ENCODE results near the gene EN2. TPM values are rescaled to one million over a fixed set of nuclear protein-coding genes. Genes with fewer than 3 reads are reported as not detected.

The EN2 gene
- total RNA-seq, 1 donor from 2014 or later = 3.4 TPM

GRCh38 chr7:155450970-155451801, 6.7 kb upstream of the EN2 start:
- TF ChIP-seq, protein P1, sequence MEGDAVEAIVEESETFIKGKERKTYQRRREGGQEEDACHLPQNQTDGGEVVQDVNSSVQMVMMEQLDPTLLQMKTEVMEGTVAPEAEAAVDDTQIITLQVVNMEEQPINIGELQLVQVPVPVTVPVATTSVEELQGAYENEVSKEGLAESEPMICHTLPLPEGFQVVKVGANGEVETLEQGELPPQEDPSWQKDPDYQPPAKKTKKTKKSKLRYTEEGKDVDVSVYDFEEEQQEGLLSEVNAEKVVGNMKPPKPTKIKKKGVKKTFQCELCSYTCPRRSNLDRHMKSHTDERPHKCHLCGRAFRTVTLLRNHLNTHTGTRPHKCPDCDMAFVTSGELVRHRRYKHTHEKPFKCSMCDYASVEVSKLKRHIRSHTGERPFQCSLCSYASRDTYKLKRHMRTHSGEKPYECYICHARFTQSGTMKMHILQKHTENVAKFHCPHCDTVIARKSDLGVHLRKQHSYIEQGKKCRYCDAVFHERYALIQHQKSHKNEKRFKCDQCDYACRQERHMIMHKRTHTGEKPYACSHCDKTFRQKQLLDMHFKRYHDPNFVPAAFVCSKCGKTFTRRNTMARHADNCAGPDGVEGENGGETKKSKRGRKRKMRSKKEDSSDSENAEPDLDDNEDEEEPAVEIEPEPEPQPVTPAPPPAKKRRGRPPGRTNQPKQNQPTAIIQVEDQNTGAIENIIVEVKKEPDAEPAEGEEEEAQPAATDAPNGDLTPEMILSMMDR (IDR thresholded peaks at IDR 0.05) = no peak
- Mint-ChIP-seq H3K27me3 (ENCODE audit: unreplicated experiment) (peaks cover 77% of the 10 kb centered on the region), H3K9me3 (ENCODE audit: unreplicated experiment) (no peaks in the 10 kb centered on the region), H3K36me3 (ENCODE audit: unreplicated experiment) (no peaks in the 10 kb centered on the region), H3K4me1 (ENCODE audit: unreplicated experiment) (peaks cover 18% of the 10 kb centered on the region), H3K4me3 (ENCODE audit: unreplicated experiment) (no peak overlapping the region), H3K27ac (ENCODE audit: unreplicated experiment) (no peak overlapping the region)
- DNase-seq (ENCODE audit: extremely low spot score, unreplicated experiment) = no peak

GRCh38 chr7:155451840-155452239, 6.1 kb upstream of the EN2 start:
- no peak overlapping the region for H3K27ac Mint-ChIP-seq (ENCODE audit: unreplicated experiment)
- H3K9me3 Mint-ChIP-seq (ENCODE audit: unreplicated experiment) = no peaks in the 10 kb centered on the region
- H3K4me3 Mint-ChIP-seq (ENCODE audit: unreplicated experiment) = no peak overlapping the region
- peaks cover 24% of the 10 kb centered on the region for H3K4me1 Mint-ChIP-seq (ENCODE audit: unreplicated experiment)
- peaks cover 79% of the 10 kb centered on the region for H3K27me3 Mint-ChIP-seq (ENCODE audit: unreplicated experiment)
- DNase-seq (ENCODE audit: extremely low spot score, unreplicated experiment) = no peak
- no peaks in the 10 kb centered on the region for H3K36me3 Mint-ChIP-seq (ENCODE audit: unreplicated experiment)
- TF ChIP-seq, protein P1 (IDR thresholded peaks at IDR 0.05) = no peak

- H3K9me3 Mint-ChIP-seq (ENCODE audit: unreplicated experiment) = no peaks in the 10 kb centered on the region
Measured at GRCh38 chr7:155452505-155453295, 5.2 kb upstream of the EN2 start.

DNA sequence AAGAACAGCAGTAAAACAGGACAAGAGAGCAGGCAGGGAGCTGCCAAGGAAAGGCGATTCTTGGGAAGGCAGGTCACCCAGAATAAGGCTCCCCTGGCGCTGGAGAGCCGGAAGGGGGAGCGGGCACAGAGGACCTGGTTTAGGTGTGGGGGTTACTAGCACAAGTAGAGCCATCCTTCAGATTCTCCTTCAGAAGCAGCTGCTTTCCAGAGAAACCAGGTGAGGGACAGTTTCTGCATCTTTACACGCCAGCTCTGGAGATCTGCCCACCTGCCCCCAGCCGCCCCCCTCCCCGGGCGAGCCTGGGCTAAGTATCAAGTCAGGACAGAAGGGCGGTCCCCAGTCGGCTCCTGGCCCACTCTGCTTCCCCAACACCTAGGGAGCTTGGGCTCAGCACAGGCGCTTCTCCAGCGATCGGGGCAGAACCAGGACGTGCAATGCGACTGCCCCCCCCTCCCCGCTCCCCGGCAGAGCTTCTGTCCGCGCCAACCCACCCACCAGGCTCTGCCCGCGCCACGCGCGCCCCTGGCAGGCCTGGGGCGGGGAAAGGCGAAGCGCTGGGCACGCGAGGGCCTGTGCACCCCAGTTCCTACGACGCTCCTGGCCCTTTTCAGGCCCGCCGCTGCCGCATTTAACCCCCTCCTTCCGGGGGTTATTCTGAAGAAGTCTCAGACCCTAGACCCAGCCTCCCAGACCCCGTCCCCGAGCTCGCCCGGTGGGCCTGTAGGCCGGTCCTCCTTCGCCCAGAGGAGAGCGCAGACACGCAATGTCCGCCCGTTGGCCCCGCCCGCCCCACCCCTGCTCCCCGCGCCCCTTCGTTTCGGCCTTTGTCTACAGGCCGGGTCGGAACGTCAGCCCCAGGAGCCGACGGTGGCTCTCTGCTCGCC, 4.4 kb upstream of the EN2 start:
- Mint-ChIP-seq H3K27ac (ENCODE audit: unreplicated experiment) (no peak overlapping the region), H3K27me3 (ENCODE audit: unreplicated experiment) (peaks cover 62% of the 10 kb centered on the region), H3K9me3 (ENCODE audit: unreplicated experiment) (no peaks in the 10 kb centered on the region), H3K36me3 (ENCODE audit: unreplicated experiment) (no peaks in the 10 kb centered on the region), H3K4me1 (ENCODE audit: unreplicated experiment) (peaks cover 18% of the 10 kb centered on the region), H3K4me3 (ENCODE audit: unreplicated experiment) (no peak overlapping the region)
- TF ChIP-seq, protein P1 (IDR thresholded peaks at IDR 0.05) = no peak
- no peak for DNase-seq (ENCODE audit: extremely low spot score, unreplicated experiment)

More at GRCh38 chr7:155452505-155453295, 5.2 kb upstream of the EN2 start:
- no peaks in the 10 kb centered on the region for H3K36me3 Mint-ChIP-seq (ENCODE audit: unreplicated experiment)
- peaks cover 70% of the 10 kb centered on the region for H3K27me3 Mint-ChIP-seq (ENCODE audit: unreplicated experiment)
- H3K4me3 Mint-ChIP-seq (ENCODE audit: unreplicated experiment) = no peak overlapping the region
- H3K4me1 Mint-ChIP-seq (ENCODE audit: unreplicated experiment) = peaks cover 24% of the 10 kb centered on the region
- no peak overlapping the region for H3K27ac Mint-ChIP-seq (ENCODE audit: unreplicated experiment)
- TF ChIP-seq, protein P1 (IDR thresholded peaks at IDR 0.05) = no peak
- DNase-seq (ENCODE audit: extremely low spot score, unreplicated experiment) = no peak
